H1 (cell line): ENCODE measurements around the gene SCYL2.

Experiments
- CBX5 ChIP-seq: fragments of 300-800, 300-1000 bp; sonication (generic); IDR thresholded peaks from 2 replicates; pipeline ENCODE4 v1.7.1; 2016; ENCODE audit warnings: antibody characterized with exemption, low read length, low read depth
- EZH2 ChIP-seq: fragments of 200-600 bp; sonication (generic); IDR thresholded peaks from 2 replicates; pipeline ENCODE4 v1.7.1; 2012; ENCODE audit warnings: low read depth, mild to moderate bottlenecking, moderate library complexity, low read length, inconsistent platforms; ENCODE audit not compliant: severe bottlenecking
- HDAC6 ChIP-seq: IDR thresholded peaks from one replicate; pipeline ENCODE4 v1.7.1; 2012; ENCODE audit warnings: low read depth, mild to moderate bottlenecking, inconsistent platforms, low read length, moderate library complexity
- POLR2A ChIP-seq, 2 experiments: IDR thresholded peaks; 1 replicate in 1 of 2; 2 replicates in 1 of 2; pipeline ENCODE4 v1.6.1; 2011; ENCODE audit warnings: low read depth in 2 of 2, low read length in 2 of 2, mild to moderate bottlenecking in 2 of 2; ENCODE audit errors: control extremely low read depth in 1 of 2
- RAD21 ChIP-seq, 2 experiments: IDR thresholded peaks in 1 of 2; conservative IDR thresholded peaks in 1 of 2; 2 replicates each; pipeline ENCODE4 v1.6.1; 2011; ENCODE audit warnings: low read depth in 2 of 2, low read length in 2 of 2, improper control_type of control experiment in 1 of 2, inconsistent platforms in 1 of 2, mild to moderate bottlenecking in 1 of 2, moderate library complexity in 1 of 2
- RXRA ChIP-seq: IDR thresholded peaks from 2 replicates; pipeline ENCODE4 v1.6.1; 2011; ENCODE audit warnings: low read depth, mild to moderate bottlenecking, low read length, moderate library complexity; ENCODE audit not compliant: insufficient read depth
- SP2 ChIP-seq: IDR thresholded peaks from 2 replicates; pipeline ENCODE4 v1.6.1; 2012; ENCODE audit warnings: mild to moderate bottlenecking, low read length, inconsistent platforms
- TF ChIP-seq, protein P1 (sequence below), 3 experiments: IDR thresholded peaks; 1 replicate in 2 of 3; 2 replicates in 1 of 3; pipeline versions ENCODE4 v1.5.1 to v1.6.1; 2011; ENCODE audit warnings: low read length in 3 of 3, mild to moderate bottlenecking in 3 of 3, inconsistent platforms in 2 of 3, low read depth in 1 of 3, moderate library complexity in 1 of 3; ENCODE audit not compliant: insufficient read depth in 1 of 3; ENCODE audit errors: control extremely low read depth in 1 of 3

GRCh38 chr12:100382338-100382737 is 115.4 kb downstream of the SCYL2 start:
- TF ChIP-seq POLR2A (IDR thresholded peaks at IDR 0.05; ENCODE audit: control extremely low read depth in 1 of 2, low read depth in 2 of 2, low read length in 2 of 2) (no peak), HDAC6 (no peak), SP2 (no peak), EZH2 (no peak), RXRA (no peak), CBX5 (no peak), RAD21 (IDR thresholded peaks at IDR 0.05 in 1 of 2, conservative IDR thresholded peaks at IDR 0.05 in 1 of 2; ENCODE audit: low read depth in 2 of 2, low read length in 2 of 2) (no peak)
- TF ChIP-seq, protein P1, sequence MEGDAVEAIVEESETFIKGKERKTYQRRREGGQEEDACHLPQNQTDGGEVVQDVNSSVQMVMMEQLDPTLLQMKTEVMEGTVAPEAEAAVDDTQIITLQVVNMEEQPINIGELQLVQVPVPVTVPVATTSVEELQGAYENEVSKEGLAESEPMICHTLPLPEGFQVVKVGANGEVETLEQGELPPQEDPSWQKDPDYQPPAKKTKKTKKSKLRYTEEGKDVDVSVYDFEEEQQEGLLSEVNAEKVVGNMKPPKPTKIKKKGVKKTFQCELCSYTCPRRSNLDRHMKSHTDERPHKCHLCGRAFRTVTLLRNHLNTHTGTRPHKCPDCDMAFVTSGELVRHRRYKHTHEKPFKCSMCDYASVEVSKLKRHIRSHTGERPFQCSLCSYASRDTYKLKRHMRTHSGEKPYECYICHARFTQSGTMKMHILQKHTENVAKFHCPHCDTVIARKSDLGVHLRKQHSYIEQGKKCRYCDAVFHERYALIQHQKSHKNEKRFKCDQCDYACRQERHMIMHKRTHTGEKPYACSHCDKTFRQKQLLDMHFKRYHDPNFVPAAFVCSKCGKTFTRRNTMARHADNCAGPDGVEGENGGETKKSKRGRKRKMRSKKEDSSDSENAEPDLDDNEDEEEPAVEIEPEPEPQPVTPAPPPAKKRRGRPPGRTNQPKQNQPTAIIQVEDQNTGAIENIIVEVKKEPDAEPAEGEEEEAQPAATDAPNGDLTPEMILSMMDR (IDR thresholded peaks at IDR 0.05; ENCODE audit: control extremely low read depth in 1 of 3, insufficient read depth in 1 of 3, low read depth in 1 of 3, low read length in 3 of 3): no peak
